A549 (cell line): ENCODE results near the gene C17orf75.

Experiments used
- CTCF ChIP-seq: fragments of >200 bp; sonication (Bioruptor Twin); formaldehyde crosslinking; IDR thresholded peaks from 3 replicates; pipeline ENCODE4 v1.5.1; 2016
- KDM1A ChIP-seq: fragments of 200-600 bp; sonication (generic); IDR thresholded peaks from 2 replicates; pipeline ENCODE4 v1.6.1; 2016; ENCODE audit warnings: low read depth, mild to moderate bottlenecking
- RAD21 ChIP-seq, 2 experiments: fragments of >200 bp in 1 of 2; sonication (Bioruptor Twin) in 1 of 2; formaldehyde crosslinking in 1 of 2; IDR thresholded peaks in 1 of 2; conservative IDR thresholded peaks in 1 of 2; 2 replicates in 1 of 2; 3 replicates in 1 of 2; pipeline ENCODE4 v1.6.1; 2012 to 2018; ENCODE audit warnings: inconsistent platforms in 1 of 2
- TP53 ChIP-seq: fragments of 250-450 bp; sonication (Bioruptor Pico); IDR thresholded peaks from 2 replicates; pipeline ENCODE4 v1.5.0; 2021; ENCODE audit warnings: mild to moderate bottlenecking, moderate library complexity

DNA sequence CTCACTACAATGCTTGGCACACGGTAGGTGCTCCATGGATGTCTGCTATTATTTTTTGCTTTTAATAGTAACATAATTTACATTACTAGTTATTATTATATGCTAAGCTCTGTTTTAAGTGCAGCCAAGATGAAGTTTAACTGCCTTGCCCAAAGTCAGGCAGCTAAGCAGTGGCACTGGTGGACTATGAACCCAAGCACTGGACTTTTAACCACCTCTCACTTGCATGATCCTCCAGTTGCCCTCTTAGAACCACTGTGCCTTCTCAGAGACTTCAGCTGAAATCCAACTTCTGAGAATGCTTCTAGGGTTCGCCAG, 6.5 kb upstream of the C17orf75 start:
- no peak for TF ChIP-seq CTCF
- no peak for TF ChIP-seq TP53 (CRISPR knock-in tag)
- no peak for TF ChIP-seq RAD21 (conservative IDR thresholded peaks at IDR 0.05 in 1 of 2, IDR thresholded peaks at IDR 0.05 in 1 of 2)
- TF ChIP-seq KDM1A, result no peak
